NCI-H774 (cell line): ENCODE results near the gene EMILIN3.

ENCODE experiments used
- DNase-seq: peaks from one replicate; lab custom pipeline; 2025; lab: John Stamatoyannopoulos, UW

Gene EMILIN3

GRCh38 chr20:41366546-41367392 lies at the start of gene EMILIN3:
Gene EMILIN3, minus strand, starts transcription at chr20:41366818. Its CDS starts 184 bp downstream, at chr20:41366634.
- DNase-seq: no peak

- DNase-seq: no peak
These were observed 48.6 kb upstream of the EMILIN3 start for GRCh38 chr20:41415191-41415590.

- DNase-seq: no peak
These were observed 46.6 kb upstream of the EMILIN3 start for GRCh38 chr20:41413169-41413568.

DNA sequence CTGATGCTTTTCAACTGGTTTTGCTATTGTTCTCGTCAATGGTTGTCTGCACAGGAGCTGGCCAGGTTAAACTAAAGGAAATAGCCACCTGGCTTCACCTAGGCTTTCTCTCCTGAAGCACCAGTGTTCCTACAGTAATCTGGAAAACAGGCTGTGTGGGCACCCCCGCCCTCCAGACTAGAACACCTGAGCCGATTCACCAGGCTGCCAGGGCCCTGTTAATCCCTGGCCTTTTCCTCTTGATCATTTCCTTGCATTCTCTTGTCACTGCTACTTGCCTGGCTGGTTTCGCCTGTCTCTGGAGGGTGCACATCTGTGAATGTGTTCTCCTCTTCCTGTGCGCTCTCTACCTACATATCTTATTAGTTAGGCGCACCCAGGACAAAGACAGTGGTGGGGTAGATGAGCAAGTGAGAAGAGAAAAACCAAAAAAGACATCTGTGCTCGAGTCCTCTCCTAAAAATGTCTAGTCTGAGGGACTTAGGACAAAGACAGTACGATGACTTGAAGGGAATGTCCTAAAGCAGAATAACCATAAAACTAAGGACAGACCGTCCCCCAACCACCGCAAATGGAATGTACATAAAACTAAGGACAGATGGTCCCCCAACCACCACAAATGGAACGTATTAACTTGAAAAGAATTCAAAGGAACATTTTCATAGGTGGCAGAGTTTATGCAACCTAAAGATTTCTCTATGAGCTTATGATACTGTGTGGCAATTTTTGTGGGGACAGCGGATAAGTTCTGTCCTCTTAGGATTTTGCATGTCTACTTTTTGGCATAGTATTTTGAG lies 45.9 kb upstream of the EMILIN3 start:
- no peak for DNase-seq

- no peak for DNase-seq
These were observed 44.8 kb upstream of the EMILIN3 start for GRCh38 chr20:41411391-41411847.

GRCh38 chr20:41408986-41409385 lies 42.4 kb upstream of the EMILIN3 start:
- DNase-seq: no peak

- no peak for DNase-seq
These were observed 41.7 kb upstream of the EMILIN3 start for GRCh38 chr20:41408156-41408794.

DNA sequence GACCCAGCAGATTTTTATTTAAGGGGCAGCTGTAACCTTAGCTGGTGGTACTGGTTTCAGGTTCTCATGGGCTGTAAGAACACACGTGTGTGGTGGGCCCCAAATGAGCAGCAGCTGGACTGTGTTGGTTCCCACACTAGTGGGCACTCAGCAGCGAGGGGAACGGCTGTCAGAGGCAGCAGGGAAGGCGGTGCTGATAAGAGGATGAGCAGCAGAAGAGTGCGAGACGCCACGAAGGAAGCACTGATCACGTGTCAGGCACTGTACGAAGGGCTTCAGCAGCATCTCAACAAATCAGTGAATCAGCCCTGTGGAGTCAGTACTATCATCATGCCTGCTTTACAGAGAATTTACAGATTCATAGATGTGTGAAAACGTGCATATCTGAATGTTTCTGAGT lies 41.0 kb upstream of the EMILIN3 start:
- DNase-seq: no peak

DNA sequence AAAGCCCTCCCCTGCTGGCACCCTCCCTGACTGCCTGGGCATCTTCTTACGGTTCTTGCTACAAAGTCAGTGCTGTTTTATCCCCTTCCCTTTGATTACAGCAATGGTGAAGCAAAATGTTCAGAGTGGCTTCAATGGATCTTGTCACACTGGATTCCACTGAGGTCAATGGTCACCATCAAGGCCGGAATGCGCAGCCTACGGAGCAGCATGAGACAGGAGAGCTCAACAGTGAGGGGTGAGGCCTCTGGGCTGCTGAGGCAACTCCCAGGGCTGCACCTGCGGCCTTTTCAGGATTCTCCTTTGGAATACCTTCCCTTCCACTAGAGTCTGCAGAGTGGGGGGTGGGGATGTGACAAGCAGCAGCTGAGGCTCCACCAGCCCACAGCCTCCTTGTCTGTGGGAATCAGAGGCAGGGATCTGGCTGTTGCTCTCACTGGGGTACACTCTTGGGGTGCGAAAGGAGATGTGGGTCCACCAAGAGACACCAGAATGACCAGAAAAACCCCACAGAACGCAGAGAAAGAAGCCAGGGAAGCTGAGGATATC lies 40.4 kb upstream of the EMILIN3 start:
- DNase-seq: no peak

GRCh38 chr20:41406353-41406752 lies 39.7 kb upstream of the EMILIN3 start:
- DNase-seq: no peak

DNA sequence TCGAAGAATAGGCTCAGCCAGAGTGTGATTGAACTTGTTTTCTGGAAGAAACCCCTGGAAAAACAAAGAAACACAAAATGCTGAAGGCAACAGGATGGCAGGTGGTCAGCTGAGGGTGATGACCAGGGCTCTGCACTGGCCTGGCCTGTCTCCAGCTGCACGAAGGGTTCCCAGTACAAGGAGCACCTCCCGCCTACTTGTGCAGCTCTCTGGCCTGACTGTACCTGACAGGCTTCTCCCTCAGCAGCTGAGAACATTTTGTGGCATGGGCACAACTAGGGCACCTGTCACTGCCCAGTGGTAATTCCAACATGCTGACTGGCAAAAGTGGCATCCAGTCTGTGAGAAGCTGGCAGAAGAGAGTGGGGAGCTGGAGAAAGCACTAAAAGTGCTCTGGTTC lies 38.8 kb upstream of the EMILIN3 start:
- no peak for DNase-seq

DNA sequence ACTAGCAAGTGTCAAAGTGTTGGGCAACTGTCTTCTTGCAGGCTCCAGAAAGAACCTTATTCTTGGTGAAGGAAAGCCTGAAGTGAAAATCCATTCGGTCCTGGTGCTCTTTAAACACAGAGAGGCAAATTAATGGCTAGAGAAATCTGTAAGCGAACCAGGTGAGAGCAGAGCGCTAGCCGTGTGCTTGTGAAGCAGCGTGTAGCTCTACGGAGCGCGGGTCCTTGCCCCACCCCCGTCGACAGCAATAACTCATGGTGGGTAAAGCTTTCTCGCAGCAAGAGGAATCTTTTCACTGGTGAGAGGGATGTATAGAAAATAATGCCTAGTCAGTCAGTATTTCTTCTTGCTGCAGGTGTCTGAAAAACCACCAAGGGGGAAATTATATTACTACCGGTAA lies 37.0 kb upstream of the EMILIN3 start:
- no peak for DNase-seq

GRCh38 chr20:41398408-41398807 lies 31.8 kb upstream of the EMILIN3 start:
- DNase-seq: no peak

GRCh38 chr20:41395667-41396664 lies 29.3 kb upstream of the EMILIN3 start:
- no peak for DNase-seq

DNA sequence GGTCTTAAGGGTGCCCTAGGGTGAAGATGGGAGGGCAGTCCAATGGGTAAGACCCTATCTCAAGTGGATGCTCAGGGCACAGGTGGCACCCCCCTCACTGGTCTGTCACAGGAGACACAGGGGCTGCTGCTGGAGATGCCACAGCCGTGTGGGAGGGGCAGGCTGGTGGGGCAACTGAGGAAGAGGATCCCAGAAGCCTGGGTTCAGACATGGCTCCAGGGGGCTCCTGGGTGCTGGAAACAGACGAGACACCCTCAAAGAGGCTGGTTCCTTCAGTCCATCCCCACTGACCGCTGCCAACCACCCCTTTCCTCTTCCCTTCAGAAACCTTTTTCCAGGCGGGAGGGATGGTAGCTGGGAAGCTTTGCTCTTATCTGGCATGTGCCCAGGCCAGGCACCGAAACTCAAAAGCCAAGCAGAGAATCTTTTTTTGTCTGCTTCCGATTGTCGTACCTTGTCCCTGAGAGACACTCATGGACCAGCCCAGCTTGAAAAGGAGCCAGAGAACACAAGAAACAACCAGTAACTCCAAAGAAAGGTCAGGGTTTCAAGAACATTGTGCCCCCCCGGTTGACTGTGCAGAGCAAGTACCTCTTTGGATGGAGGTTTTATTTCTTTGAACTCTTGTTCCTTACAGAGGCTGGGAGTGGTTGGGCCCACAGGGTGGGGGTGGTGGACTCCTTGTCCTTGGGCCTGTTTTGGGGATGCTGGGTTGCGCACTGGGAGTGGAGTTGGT lies 28.5 kb upstream of the EMILIN3 start:
- DNase-seq: no peak

- no peak for DNase-seq
These were observed 27.5 kb upstream of the EMILIN3 start for GRCh38 chr20:41394081-41394480.

DNA sequence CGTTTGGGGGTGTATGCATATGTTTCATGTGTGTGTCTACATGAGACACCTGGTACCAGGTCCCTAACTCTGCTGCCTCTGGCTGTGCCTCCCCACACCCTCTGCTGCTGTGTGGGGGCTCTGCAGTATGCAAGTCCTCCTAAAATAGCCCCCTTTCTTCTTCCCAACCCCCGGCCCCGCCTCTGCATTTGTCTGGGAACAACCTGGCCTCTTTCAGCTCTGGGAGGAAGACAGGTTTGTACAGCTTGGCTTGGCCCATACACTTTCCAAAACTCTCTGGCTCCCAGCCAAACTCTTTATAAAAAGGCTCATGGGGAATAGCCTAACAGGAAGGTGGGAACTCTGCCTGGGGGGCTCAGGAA lies 27.1 kb upstream of the EMILIN3 start:
- no peak for DNase-seq

DNA sequence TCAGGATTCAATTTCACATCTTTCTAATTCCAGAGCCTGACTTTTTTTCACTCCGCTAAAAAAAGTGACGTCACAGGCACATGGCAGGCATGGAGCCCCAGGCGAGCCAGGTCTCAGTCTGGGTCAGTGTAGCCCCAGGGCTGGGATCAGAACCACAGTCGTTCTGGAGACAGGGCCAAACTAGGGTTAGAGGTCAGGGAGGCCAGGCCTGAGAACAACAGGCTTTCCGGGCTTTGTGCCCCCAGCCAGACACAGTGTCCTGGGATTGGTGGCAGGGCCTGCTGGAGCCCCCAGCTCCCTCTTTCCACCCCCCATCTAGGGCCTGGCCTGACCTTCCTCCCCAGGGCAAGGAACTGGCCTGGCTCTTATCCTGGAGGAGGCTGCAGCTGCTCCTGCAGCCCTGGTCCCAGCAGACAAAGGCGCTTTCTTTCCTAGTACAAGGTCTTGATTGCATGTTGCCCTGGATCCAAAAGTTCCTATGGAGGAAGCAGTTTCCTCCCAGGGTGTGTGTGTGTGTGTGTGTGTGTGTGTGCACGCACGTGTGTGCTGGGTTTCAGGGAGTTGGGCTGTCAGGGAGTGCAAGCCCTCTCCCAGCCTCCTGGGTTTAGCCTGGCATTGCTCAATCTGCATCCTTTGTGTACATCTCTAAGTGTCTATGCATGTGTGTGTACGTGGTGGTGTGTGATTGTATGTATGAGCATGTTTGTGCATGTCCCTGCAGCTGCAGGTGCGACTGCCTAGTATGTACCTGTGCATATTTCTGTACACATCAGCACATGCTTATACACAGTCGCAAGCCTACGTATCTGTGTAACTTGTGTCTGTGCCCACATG lies 26.5 kb upstream of the EMILIN3 start:
- DNase-seq: no peak

- no peak for DNase-seq
These were observed 25.7 kb upstream of the EMILIN3 start for GRCh38 chr20:41392295-41392694.
